PC-3 (cell line): ENCODE results near the gene GLMN.

Experiments used
- CTCF ChIP-seq: fragments of 300-600 bp; sonication (generic); conservative IDR thresholded peaks from 2 replicates; pipeline ENCODE4 v1.5.1; 2017; ENCODE audit warnings: antibody characterized with exemption, low read depth, mild to moderate bottlenecking, low read length
- EZH2 ChIP-seq: fragments of 300-600 bp; sonication (generic); IDR thresholded peaks from one replicate; pipeline ENCODE4 v1.6.1; 2017; ENCODE audit warnings: antibody characterized with exemption, mild to moderate bottlenecking, low read length; ENCODE audit not compliant: unreplicated experiment
- EZH2phosphoT487 ChIP-seq: fragments of 300-600 bp; sonication (generic); IDR thresholded peaks from 2 replicates; pipeline ENCODE4 v1.6.1; 2018; ENCODE audit warnings: mild to moderate bottlenecking, antibody characterized with exemption, low read length, borderline replicate concordance

GRCh38 chr1:92244376-92244775 is 54.4 kb downstream of the GLMN start:
- TF ChIP-seq CTCF (no peak), EZH2phosphoT487 (no peak), EZH2 (no peak)
